Measurements from ENCODE around the gene BCAS3.
A peak's percentile ranks its signal among the peaks of the same experiment; 100 is the strongest.

Gene BCAS3

GRCh38 chr17:60641810-60642220 is 35.8 kb upstream of the BCAS3 start:
- Histone ChIP-seq H3K4me1 (ENCODE audit: insufficient read depth, poor library complexity, severe bottlenecking) (no peaks in the 10 kb centered on the region), H3K27ac (ENCODE audit: poor library complexity, severe bottlenecking) (no peak overlapping the region), H3K4me3 (ENCODE audit: severe bottlenecking) (no peak overlapping the region), H3K36me3 (ENCODE audit: low read depth) (peaks cover 9% of the 10 kb centered on the region), H3K27me3 (ENCODE audit: insufficient read depth, poor library complexity, severe bottlenecking) (no peaks in the 10 kb centered on the region), H3K9me3 (ENCODE audit: severe bottlenecking) (peaks cover 2% of the 10 kb centered on the region)
- DNase-seq (ENCODE audit: low spot score) (no peak), ATAC-seq (ENCODE audit: low read depth) (peak; percentile 58; the same call in 2 of the 3 replicates)
- peak; percentile 37 for TF ChIP-seq CTCF (IDR thresholded peaks at IDR 0.05; ENCODE audit: poor library complexity, severe bottlenecking)

GRCh38 chr17:60645918-60646523 is 31.6 kb upstream of the BCAS3 start:
- no peak overlapping the region for H3K27ac ChIP-seq (ENCODE audit: poor library complexity, severe bottlenecking)
- H3K36me3 ChIP-seq (ENCODE audit: low read depth) = peaks cover 9% of the 10 kb centered on the region
- ATAC-seq (ENCODE audit: low read depth) = no peak
- TF ChIP-seq CTCF (IDR thresholded peaks at IDR 0.05; ENCODE audit: poor library complexity, severe bottlenecking) = no peak
- no peak for DNase-seq (ENCODE audit: low spot score)
- peaks cover 2% of the 10 kb centered on the region for H3K9me3 ChIP-seq (ENCODE audit: severe bottlenecking)
- H3K27me3 ChIP-seq (ENCODE audit: insufficient read depth, poor library complexity, severe bottlenecking) = no peaks in the 10 kb centered on the region
- no peak overlapping the region for H3K4me3 ChIP-seq (ENCODE audit: severe bottlenecking)
- no peaks in the 10 kb centered on the region for H3K4me1 ChIP-seq (ENCODE audit: insufficient read depth, poor library complexity, severe bottlenecking)

- DNase-seq (ENCODE audit: low spot score) (no peak), ATAC-seq (ENCODE audit: low read depth) (no peak)
- H3K36me3 ChIP-seq (ENCODE audit: low read depth) = peaks cover 9% of the 10 kb centered on the region
- no peak overlapping the region for H3K4me3 ChIP-seq (ENCODE audit: severe bottlenecking)
- H3K27ac ChIP-seq (ENCODE audit: poor library complexity, severe bottlenecking) = no peak overlapping the region
- TF ChIP-seq CTCF (IDR thresholded peaks at IDR 0.05; ENCODE audit: poor library complexity, severe bottlenecking) = no peak
- H3K4me1 ChIP-seq (ENCODE audit: insufficient read depth, poor library complexity, severe bottlenecking) = no peaks in the 10 kb centered on the region
- peaks cover 2% of the 10 kb centered on the region for H3K9me3 ChIP-seq (ENCODE audit: severe bottlenecking)
- no peaks in the 10 kb centered on the region for H3K27me3 ChIP-seq (ENCODE audit: insufficient read depth, poor library complexity, severe bottlenecking)
These were observed 30.9 kb upstream of the BCAS3 start for GRCh38 chr17:60646701-60647100.

GRCh38 chr17:60647705-60648104 is 29.9 kb upstream of the BCAS3 start:
- Histone ChIP-seq H3K4me3 (ENCODE audit: severe bottlenecking) (no peak overlapping the region), H3K36me3 (ENCODE audit: low read depth) (peaks cover 9% of the 10 kb centered on the region), H3K27ac (ENCODE audit: poor library complexity, severe bottlenecking) (no peak overlapping the region), H3K27me3 (ENCODE audit: insufficient read depth, poor library complexity, severe bottlenecking) (no peaks in the 10 kb centered on the region), H3K9me3 (ENCODE audit: severe bottlenecking) (peaks cover 2% of the 10 kb centered on the region), H3K4me1 (ENCODE audit: insufficient read depth, poor library complexity, severe bottlenecking) (no peaks in the 10 kb centered on the region)
- no peak for ATAC-seq (ENCODE audit: low read depth)
- TF ChIP-seq CTCF (IDR thresholded peaks at IDR 0.05; ENCODE audit: poor library complexity, severe bottlenecking) = no peak
- DNase-seq (ENCODE audit: low spot score) = no peak

- no peaks in the 10 kb centered on the region for H3K4me1 ChIP-seq (ENCODE audit: insufficient read depth, poor library complexity, severe bottlenecking)
- no peak for DNase-seq (ENCODE audit: low spot score)
- H3K9me3 ChIP-seq (ENCODE audit: severe bottlenecking) = no peaks in the 10 kb centered on the region
These were observed 25.0 kb upstream of the BCAS3 start for GRCh38 chr17:60652454-60653247.

More at GRCh38 chr17:60652454-60653247, 25.0 kb upstream of the BCAS3 start:
- no peak overlapping the region for H3K4me3 ChIP-seq (ENCODE audit: severe bottlenecking)
- H3K27me3 ChIP-seq (ENCODE audit: insufficient read depth, poor library complexity, severe bottlenecking) = no peaks in the 10 kb centered on the region
- H3K36me3 ChIP-seq (ENCODE audit: low read depth) = peaks cover 13% of the 10 kb centered on the region
- no peak for TF ChIP-seq CTCF (IDR thresholded peaks at IDR 0.05; ENCODE audit: poor library complexity, severe bottlenecking)
- no peak for ATAC-seq (ENCODE audit: low read depth)
- H3K27ac ChIP-seq (ENCODE audit: poor library complexity, severe bottlenecking) = no peak overlapping the region

Measured in RWPE2 (cell line).